Keratinocyte (primary cell): ENCODE results near the gene ATP5F1C.

Experiments used
- EZH2 ChIP-seq: IDR thresholded peaks from one replicate; pipeline ENCODE4 v1.6.1; 2012; ENCODE audit warnings: inconsistent platforms, mild to moderate bottlenecking, low read length, moderate library complexity
- TF ChIP-seq, protein P1 (sequence below), 3 experiments: IDR thresholded peaks in 1 of 3; conservative IDR thresholded peaks in 1 of 3; optimal IDR thresholded peaks in 1 of 3; 2 replicates in 2 of 3; 3 replicates in 1 of 3; pipeline versions ENCODE3 to v1.5.1; 2011; ENCODE audit warnings: low read length in 3 of 3, mild to moderate bottlenecking in 3 of 3, moderate library complexity in 2 of 3, control low read depth in 1 of 3, inconsistent platforms in 1 of 3; ENCODE audit not compliant: insufficient read depth in 2 of 3; ENCODE audit errors: extremely low read depth in 1 of 3

DNA sequence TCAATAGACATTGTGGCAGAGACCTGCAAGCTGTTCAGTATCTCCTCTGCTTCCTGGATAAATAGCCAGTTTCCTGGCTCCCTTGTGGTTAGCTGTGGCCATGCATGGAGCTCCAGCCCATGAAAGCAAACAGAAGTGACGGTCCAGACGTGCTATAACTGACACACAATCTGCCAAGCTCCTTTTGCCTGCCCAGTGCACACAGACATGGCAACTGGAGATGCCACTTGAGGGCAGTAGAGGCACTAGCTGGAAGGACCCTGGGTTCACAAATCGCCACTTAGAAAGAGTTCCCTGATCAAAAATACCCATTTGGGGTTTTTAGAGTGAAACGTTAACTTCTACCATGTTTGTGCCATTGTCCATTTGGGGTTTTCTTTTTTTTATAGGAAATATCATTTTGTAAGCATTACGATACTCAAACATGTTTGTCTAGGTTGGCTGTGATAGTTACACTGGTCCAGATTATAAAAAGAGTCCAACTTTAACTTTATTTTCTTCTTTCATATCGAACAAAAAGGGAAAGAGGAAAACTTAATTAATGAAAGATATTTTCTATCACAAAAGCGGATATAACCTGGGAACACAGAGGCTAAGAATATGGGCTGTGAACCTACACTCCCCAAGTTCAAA, 31.5 kb upstream of the ATP5F1C start:
- TF ChIP-seq, protein P1, sequence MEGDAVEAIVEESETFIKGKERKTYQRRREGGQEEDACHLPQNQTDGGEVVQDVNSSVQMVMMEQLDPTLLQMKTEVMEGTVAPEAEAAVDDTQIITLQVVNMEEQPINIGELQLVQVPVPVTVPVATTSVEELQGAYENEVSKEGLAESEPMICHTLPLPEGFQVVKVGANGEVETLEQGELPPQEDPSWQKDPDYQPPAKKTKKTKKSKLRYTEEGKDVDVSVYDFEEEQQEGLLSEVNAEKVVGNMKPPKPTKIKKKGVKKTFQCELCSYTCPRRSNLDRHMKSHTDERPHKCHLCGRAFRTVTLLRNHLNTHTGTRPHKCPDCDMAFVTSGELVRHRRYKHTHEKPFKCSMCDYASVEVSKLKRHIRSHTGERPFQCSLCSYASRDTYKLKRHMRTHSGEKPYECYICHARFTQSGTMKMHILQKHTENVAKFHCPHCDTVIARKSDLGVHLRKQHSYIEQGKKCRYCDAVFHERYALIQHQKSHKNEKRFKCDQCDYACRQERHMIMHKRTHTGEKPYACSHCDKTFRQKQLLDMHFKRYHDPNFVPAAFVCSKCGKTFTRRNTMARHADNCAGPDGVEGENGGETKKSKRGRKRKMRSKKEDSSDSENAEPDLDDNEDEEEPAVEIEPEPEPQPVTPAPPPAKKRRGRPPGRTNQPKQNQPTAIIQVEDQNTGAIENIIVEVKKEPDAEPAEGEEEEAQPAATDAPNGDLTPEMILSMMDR (optimal IDR thresholded peaks at IDR 0.05 in 1 of 3, IDR thresholded peaks at IDR 0.05 in 1 of 3, conservative IDR thresholded peaks at IDR 0.05 in 1 of 3; ENCODE audit: extremely low read depth in 1 of 3, insufficient read depth in 2 of 3, low read length in 3 of 3) = peak; percentile 45 to 67 (median 59)
- no peak for TF ChIP-seq EZH2
